Activated naive CD8-positive, alpha-beta T cell treated with anti-CD3 and anti-CD28 coated beads, Interleukin-2, amount 10 ng/mL, durations not matched to agents 7 days and 5 days (primary cell): ENCODE measurements around the gene TBC1D2B. TPM values are rescaled to one million over a fixed set of nuclear protein-coding genes. Genes with fewer than 3 reads are reported as not detected.

Experiments used
- ATAC-seq: fragments of 150-1000 bp; cut with Tn5 transposase; one replicate; pipeline ENCODE4 v1.10.0; 2021; ENCODE audit warnings: low read depth, moderate library complexity
- POLR2A ChIA-PET: fragments of 350-600 bp; sonication (Branson Sonifier 250); formaldehyde crosslinking; loops from one replicate; lab custom pipeline; 2021; ENCODE audit warnings: antibody characterized with exemption; lab: Charles Lee
- DNase-seq: peaks from one replicate; pipeline ENCODE4 v3.0.0; 2021
- H3K27ac Mint-ChIP-seq: one replicate; pipeline ENCODE4 v1.8.0; 2022; ENCODE audit warnings: mild to moderate bottlenecking, mixed read lengths
- H3K27me3 Mint-ChIP-seq: one replicate; pipeline ENCODE4 v1.8.0; 2022; ENCODE audit warnings: mild to moderate bottlenecking, moderate library complexity, mixed read lengths
- H3K36me3 Mint-ChIP-seq: one replicate; pipeline ENCODE4 v1.8.0; 2021; ENCODE audit warnings: mild to moderate bottlenecking, mixed read lengths
- H3K4me1 Mint-ChIP-seq: one replicate; pipeline ENCODE4 v1.8.0; 2021; ENCODE audit warnings: mixed read lengths
- H3K4me3 Mint-ChIP-seq: one replicate; pipeline ENCODE4 v1.8.0; 2022; ENCODE audit warnings: mild to moderate bottlenecking, moderate library complexity, mixed read lengths
- H3K9me3 Mint-ChIP-seq: one replicate; pipeline ENCODE4 v1.8.0; 2021; ENCODE audit warnings: mixed read lengths
- total RNA-seq, 2 experiments: library from RNA; stranded (reverse); gene quantifications; one replicate each; pipeline ENCODE4 v1.2.3, GENCODE V29; 2021

Gene TBC1D2B
- total RNA-seq, 2 experiments from 2014 or later: 123 to 125 TPM

- POLR2A ChIA-PET: no interaction called here
- H3K9me3 Mint-ChIP-seq: no peaks in the 10 kb centered on the region
- H3K27ac Mint-ChIP-seq: no peak overlapping the region
- DNase-seq: no peak
- no peak for ATAC-seq
- peaks cover 11% of the 10 kb centered on the region for H3K4me1 Mint-ChIP-seq
- no peaks in the 10 kb centered on the region for H3K27me3 Mint-ChIP-seq
- peaks cover 46% of the 10 kb centered on the region for H3K36me3 Mint-ChIP-seq
- H3K4me3 Mint-ChIP-seq: no peak overlapping the region
These were observed 52.6 kb downstream of the TBC1D2B start for GRCh38 chr15:78024883-78025282.

- peaks cover 13% of the 10 kb centered on the region for H3K4me1 Mint-ChIP-seq
- ATAC-seq (no peak), DNase-seq (no peak)
- H3K27ac Mint-ChIP-seq: peak overlapping the region; percentile 3
- H3K9me3 Mint-ChIP-seq: no peaks in the 10 kb centered on the region
- POLR2A ChIA-PET: interaction anchor here (1.1 kb wide), 1 partner anchor 11 kb away, joined by 4 read pairs; no protein-coding TSS in a partner anchor
- no peaks in the 10 kb centered on the region for H3K27me3 Mint-ChIP-seq
- H3K36me3 Mint-ChIP-seq: peaks cover 46% of the 10 kb centered on the region
- no peak overlapping the region for H3K4me3 Mint-ChIP-seq
These were observed 53.0 kb downstream of the TBC1D2B start for GRCh38 chr15:78024519-78024870.

GRCh38 chr15:78023865-78024518 is 53.5 kb downstream of the TBC1D2B start:
- POLR2A ChIA-PET: interaction anchor here (1.1 kb wide), 1 partner anchor 11 kb away, joined by 4 read pairs; no protein-coding TSS in a partner anchor
- peaks cover 46% of the 10 kb centered on the region for H3K36me3 Mint-ChIP-seq
- peak overlapping the region; percentile 3 for H3K27ac Mint-ChIP-seq

GRCh38 chr15:78023081-78023665 is 54.3 kb downstream of the TBC1D2B start:
- no peak for ATAC-seq
- POLR2A ChIA-PET: interaction anchor here (1.1 kb wide), 1 partner anchor 12 kb away, joined by 4 read pairs; no protein-coding TSS in a partner anchor
- no peak overlapping the region for H3K27ac Mint-ChIP-seq
- no peak for DNase-seq
- H3K36me3 Mint-ChIP-seq: peaks cover 44% of the 10 kb centered on the region
- no peak overlapping the region for H3K4me3 Mint-ChIP-seq
- no peaks in the 10 kb centered on the region for H3K9me3 Mint-ChIP-seq
- peaks cover 26% of the 10 kb centered on the region for H3K4me1 Mint-ChIP-seq
- no peaks in the 10 kb centered on the region for H3K27me3 Mint-ChIP-seq

More at GRCh38 chr15:78023865-78024518, 53.5 kb downstream of the TBC1D2B start:
- no peak for ATAC-seq
- Mint-ChIP-seq H3K4me3 (no peak overlapping the region), H3K9me3 (no peaks in the 10 kb centered on the region), H3K27me3 (no peaks in the 10 kb centered on the region), H3K4me1 (peaks cover 18% of the 10 kb centered on the region)
- DNase-seq: no peak

- Mint-ChIP-seq H3K4me1 (peaks cover 31% of the 10 kb centered on the region), H3K36me3 (peaks cover 51% of the 10 kb centered on the region), H3K4me3 (no peak overlapping the region), H3K9me3 (no peaks in the 10 kb centered on the region), H3K27me3 (no peaks in the 10 kb centered on the region), H3K27ac (no peak overlapping the region)
- no peak for DNase-seq
- no peak for ATAC-seq
- POLR2A ChIA-PET: no interaction called here
These were observed 55.8 kb downstream of the TBC1D2B start for GRCh38 chr15:78021761-78022160.

- peaks cover 47% of the 10 kb centered on the region for H3K36me3 Mint-ChIP-seq
- H3K4me3 Mint-ChIP-seq: no peak overlapping the region
- no peak for DNase-seq
- H3K27me3 Mint-ChIP-seq: no peaks in the 10 kb centered on the region
- H3K4me1 Mint-ChIP-seq: peaks cover 29% of the 10 kb centered on the region
- POLR2A ChIA-PET: interaction anchor here (1.0 to 1.6 kb wide), 3 partner anchors 15 to 49 kb away, joined by 4 to 13 read pairs (median 5); no protein-coding TSS in a partner anchor
- H3K27ac Mint-ChIP-seq: no peak overlapping the region
- no peaks in the 10 kb centered on the region for H3K9me3 Mint-ChIP-seq
- no peak for ATAC-seq
These were observed 57.5 kb downstream of the TBC1D2B start for GRCh38 chr15:78020007-78020406.

- POLR2A ChIA-PET: interaction anchor here (0.6 to 1.6 kb wide), 5 partner anchors 9 to 89 kb away, joined by 4 to 13 read pairs (median 5); no protein-coding TSS in a partner anchor
- Mint-ChIP-seq H3K9me3 (no peaks in the 10 kb centered on the region), H3K27me3 (no peaks in the 10 kb centered on the region), H3K4me1 (peaks cover 29% of the 10 kb centered on the region), H3K27ac (peak overlapping the region; percentile 72), H3K36me3 (peaks cover 46% of the 10 kb centered on the region), H3K4me3 (peak overlapping the region; percentile 62)
- DNase-seq (no peak), ATAC-seq (peak; percentile 95)
These were observed 58.4 kb downstream of the TBC1D2B start for GRCh38 chr15:78018946-78019644.

- Mint-ChIP-seq H3K4me3 (peak overlapping the region; percentile 62), H3K36me3 (peaks cover 44% of the 10 kb centered on the region), H3K27ac (peak overlapping the region; percentile 18), H3K9me3 (no peaks in the 10 kb centered on the region), H3K4me1 (peaks cover 29% of the 10 kb centered on the region), H3K27me3 (no peaks in the 10 kb centered on the region)
- DNase-seq (no peak), ATAC-seq (no peak)
- POLR2A ChIA-PET: interaction anchor here (0.6 to 1.6 kb wide), 4 partner anchors 8 to 90 kb away, joined by 4 to 13 read pairs (median 5); no protein-coding TSS in a partner anchor
These were observed 59.1 kb downstream of the TBC1D2B start for GRCh38 chr15:78018445-78018844.

- DNase-seq: no peak
- Mint-ChIP-seq H3K4me1 (peaks cover 30% of the 10 kb centered on the region), H3K9me3 (no peaks in the 10 kb centered on the region), H3K27me3 (no peaks in the 10 kb centered on the region), H3K36me3 (peaks cover 48% of the 10 kb centered on the region), H3K4me3 (no peak overlapping the region), H3K27ac (no peak overlapping the region)
- POLR2A ChIA-PET: no interaction called here
- no peak for ATAC-seq
These were observed 60.7 kb downstream of the TBC1D2B start for GRCh38 chr15:78016860-78017259.

- POLR2A ChIA-PET: no interaction called here
- H3K4me1 Mint-ChIP-seq: peaks cover 5% of the 10 kb centered on the region
- H3K36me3 Mint-ChIP-seq: peaks cover 33% of the 10 kb centered on the region
- ATAC-seq: no peak
- H3K9me3 Mint-ChIP-seq: no peaks in the 10 kb centered on the region
- no peak for DNase-seq
- H3K4me3 Mint-ChIP-seq: no peak overlapping the region
- no peaks in the 10 kb centered on the region for H3K27me3 Mint-ChIP-seq
- no peak overlapping the region for H3K27ac Mint-ChIP-seq
These were observed 64.9 kb downstream of the TBC1D2B start for GRCh38 chr15:78012643-78013077.

- peaks cover 30% of the 10 kb centered on the region for H3K36me3 Mint-ChIP-seq
These were observed 67.4 kb downstream of the TBC1D2B start for GRCh38 chr15:78010067-78010466.

GRCh38 chr15:78007964-78008886 is 69.3 kb downstream of the TBC1D2B start:
- Mint-ChIP-seq H3K27me3 (no peaks in the 10 kb centered on the region), H3K36me3 (peaks cover 27% of the 10 kb centered on the region), H3K4me1 (peaks cover 11% of the 10 kb centered on the region), H3K27ac (no peak overlapping the region), H3K4me3 (no peak overlapping the region), H3K9me3 (no peaks in the 10 kb centered on the region)
- ATAC-seq: no peak
- no peak for DNase-seq
- POLR2A ChIA-PET: no interaction called here

More at GRCh38 chr15:78010067-78010466, 67.4 kb downstream of the TBC1D2B start:
- ATAC-seq (no peak), DNase-seq (no peak)
- H3K27me3 Mint-ChIP-seq: no peaks in the 10 kb centered on the region
- no peaks in the 10 kb centered on the region for H3K9me3 Mint-ChIP-seq
- POLR2A ChIA-PET: interaction anchor here (0.7 to 1.0 kb wide), 2 partner anchors 9 to 93 kb away, joined by 4 to 5 read pairs; no protein-coding TSS in a partner anchor
- H3K4me3 Mint-ChIP-seq: no peak overlapping the region
- peaks cover 8% of the 10 kb centered on the region for H3K4me1 Mint-ChIP-seq
- no peak overlapping the region for H3K27ac Mint-ChIP-seq
